ENCODE measurements around the gene CACNB4.

DNA sequence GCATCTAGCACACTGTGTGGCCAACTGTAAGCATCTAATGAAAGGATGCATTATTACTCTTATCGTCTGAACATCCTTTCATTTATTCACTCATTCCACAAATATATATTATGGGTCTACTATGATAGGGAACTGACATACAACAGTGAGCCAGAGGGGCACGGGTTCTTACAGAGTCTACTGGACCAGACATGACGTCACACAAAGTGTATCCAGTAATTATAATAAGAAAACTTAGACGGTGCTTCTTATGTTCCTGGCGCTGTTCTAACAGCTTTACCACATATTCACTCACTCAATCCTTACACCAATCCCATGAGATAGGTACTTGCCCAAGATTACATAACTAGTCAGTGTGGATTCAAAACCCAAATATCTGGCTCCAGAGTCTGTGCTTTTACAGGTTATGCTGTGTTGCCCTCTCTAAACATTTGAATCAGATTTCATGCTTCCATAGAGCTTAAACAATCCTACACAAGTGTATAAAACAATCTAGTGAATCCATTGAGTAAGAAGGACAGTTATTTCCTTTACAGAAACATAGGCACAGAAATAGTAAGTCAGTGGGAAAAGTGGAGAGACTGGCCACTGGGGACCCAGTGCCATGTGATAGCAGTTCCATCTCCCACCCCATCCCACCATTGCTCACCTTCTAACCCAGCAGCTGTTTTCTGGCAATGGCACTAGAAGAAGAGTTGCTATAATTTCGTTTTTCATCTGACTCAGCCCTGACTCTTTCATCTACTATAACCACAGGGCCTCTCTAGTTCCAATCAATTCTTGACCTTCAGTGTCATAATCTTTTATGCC, 246.4 kb downstream of the CACNB4 start:
- TF ChIP-seq, protein P1, sequence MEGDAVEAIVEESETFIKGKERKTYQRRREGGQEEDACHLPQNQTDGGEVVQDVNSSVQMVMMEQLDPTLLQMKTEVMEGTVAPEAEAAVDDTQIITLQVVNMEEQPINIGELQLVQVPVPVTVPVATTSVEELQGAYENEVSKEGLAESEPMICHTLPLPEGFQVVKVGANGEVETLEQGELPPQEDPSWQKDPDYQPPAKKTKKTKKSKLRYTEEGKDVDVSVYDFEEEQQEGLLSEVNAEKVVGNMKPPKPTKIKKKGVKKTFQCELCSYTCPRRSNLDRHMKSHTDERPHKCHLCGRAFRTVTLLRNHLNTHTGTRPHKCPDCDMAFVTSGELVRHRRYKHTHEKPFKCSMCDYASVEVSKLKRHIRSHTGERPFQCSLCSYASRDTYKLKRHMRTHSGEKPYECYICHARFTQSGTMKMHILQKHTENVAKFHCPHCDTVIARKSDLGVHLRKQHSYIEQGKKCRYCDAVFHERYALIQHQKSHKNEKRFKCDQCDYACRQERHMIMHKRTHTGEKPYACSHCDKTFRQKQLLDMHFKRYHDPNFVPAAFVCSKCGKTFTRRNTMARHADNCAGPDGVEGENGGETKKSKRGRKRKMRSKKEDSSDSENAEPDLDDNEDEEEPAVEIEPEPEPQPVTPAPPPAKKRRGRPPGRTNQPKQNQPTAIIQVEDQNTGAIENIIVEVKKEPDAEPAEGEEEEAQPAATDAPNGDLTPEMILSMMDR (conservative IDR thresholded peaks at IDR 0.05; ENCODE audit: low read depth, low read length), result no peak
- TF ChIP-seq EZH2 (IDR thresholded peaks at IDR 0.05; ENCODE audit: low read length, unreplicated experiment), result no peak

Measured in PC-3 (cell line).